Ramos (cell line): ENCODE measurements around the gene NPR1.
"Not testable (repeated sequence)": the region's sequence is repeated elsewhere in the genome, so short reads cannot be mapped to it uniquely, and the experiment has no call there.

Experiments used
- in situ Hi-C: fragments of 300-500 bp; cut with MboI; formaldehyde crosslinking; loops from one replicate; pipeline ENCODE4 v1.14.3; 2022; ENCODE audit warnings: low sequenced_read_pairs; ENCODE audit not compliant: unreplicated experiment

Gene NPR1

GRCh38 chr1:153649137-153649862 lies 29.2 kb upstream of the NPR1 start:
- in situ Hi-C loops: no loop called here

DNA sequence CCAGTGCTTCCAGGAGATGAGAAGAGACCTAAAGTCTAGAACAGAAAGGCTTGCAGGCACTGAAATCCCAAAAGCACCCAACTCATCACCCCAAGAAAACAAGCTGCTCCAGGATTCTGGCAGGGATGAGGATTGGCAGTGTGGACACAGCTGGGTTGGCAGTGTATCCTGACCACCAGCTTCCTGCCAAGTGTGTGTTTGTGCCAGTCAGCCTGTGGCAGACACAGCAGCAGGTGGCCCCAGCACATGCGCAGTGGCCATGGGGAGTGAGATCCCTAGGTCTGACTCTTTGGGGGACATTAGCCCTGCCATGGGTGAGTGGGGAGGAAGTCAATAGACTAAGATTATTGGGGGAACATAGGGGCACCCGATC lies 28.6 kb upstream of the NPR1 start:
- in situ Hi-C loops: no loop called here

- in situ Hi-C loops: no loop called here
These were observed 26.7 kb upstream of the NPR1 start for GRCh38 chr1:153651771-153652170.

- in situ Hi-C loops: no loop called here
These were observed 25.5 kb upstream of the NPR1 start for GRCh38 chr1:153652805-153653500.

- in situ Hi-C loops: no loop called here
These were observed 23.2 kb upstream of the NPR1 start for GRCh38 chr1:153655333-153655732.

DNA sequence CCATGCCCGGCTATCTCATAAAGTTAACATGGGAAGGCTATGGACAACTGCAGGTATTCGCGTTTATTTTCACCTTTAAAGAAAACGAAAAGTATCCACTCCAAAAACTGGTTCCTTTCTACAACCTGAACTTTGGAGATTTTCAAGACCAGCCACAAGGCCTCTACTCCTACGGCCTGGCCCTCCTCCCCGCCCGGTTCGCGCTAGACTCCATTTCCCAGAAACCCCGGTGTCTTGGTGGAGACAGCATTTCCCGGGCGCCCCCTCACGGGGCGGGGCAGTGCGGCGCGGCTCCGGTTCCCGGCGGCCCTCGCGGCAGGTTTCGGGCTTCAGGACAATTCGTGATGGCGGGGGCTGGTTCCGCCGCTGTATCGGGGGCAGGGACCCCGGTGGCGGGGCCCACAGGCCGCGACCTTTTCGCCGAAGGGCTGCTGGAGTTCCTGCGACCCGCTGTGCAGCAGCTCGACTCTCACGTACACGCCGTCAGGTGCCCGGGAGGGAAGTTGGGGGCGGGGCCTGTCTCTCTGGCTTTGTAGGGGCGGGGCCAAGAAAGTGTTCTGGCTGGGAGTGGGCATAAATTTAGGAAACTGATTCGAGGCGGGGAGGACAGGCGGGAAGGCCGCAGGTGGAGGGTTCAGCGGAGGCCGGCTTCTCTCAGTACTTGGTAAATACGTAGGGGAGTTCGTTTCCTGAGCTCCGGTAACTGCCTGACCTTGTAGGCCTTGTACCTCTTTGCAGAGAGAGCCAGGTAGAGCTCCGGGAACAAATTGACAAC lies 19.9 kb upstream of the NPR1 start, which contains the start of gene SNAPIN:
TSS of gene SNAPIN (plus strand) at position 304 of the 775 bp plus-strand sequence. CDS start at position 345, 41 bp downstream.
- in situ Hi-C loops: no loop called here

GRCh38 chr1:153659175-153659534 lies 19.3 kb upstream of the NPR1 start:
- in situ Hi-C loops: no loop called here

DNA sequence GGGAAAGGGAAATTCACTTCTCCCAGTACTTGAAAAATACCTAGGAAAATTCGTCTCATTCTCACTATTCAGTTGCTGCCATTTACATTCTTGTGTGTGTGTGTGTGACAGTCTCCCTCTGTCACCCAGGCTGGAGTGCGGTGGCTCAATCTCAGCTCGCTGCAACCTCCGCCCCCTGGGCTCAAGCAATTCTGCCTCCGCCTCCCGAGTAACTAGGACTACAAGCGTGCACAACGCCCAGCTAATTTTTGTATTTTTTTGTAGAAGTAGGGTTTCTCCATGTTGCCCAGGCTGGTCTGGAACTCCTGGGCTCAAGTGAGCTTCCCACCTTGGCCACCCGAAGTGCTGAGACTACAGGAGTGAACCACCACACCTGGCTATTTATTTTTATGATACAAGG lies 18.8 kb upstream of the NPR1 start:
- in situ Hi-C loops: loop anchor here (10.0 kb wide), 1 partner anchor 615 kb away; the partner anchor contains the start of gene HAX1

GRCh38 chr1:153661111-153661708 lies 17.3 kb upstream of the NPR1 start:
- in situ Hi-C loops: loop anchor here (10.0 kb wide), 1 partner anchor 614 kb away; the partner anchor contains the start of gene HAX1

- in situ Hi-C loops: loop anchor here (10.0 kb wide), 1 partner anchor 613 kb away; the partner anchor contains the start of gene HAX1
These were observed 16.2 kb upstream of the NPR1 start for GRCh38 chr1:153662269-153662668.

GRCh38 chr1:153663211-153663610 lies 15.3 kb upstream of the NPR1 start:
- in situ Hi-C loops: loop anchor here (10.0 kb wide), 1 partner anchor 612 kb away; the partner anchor contains the start of gene HAX1

DNA sequence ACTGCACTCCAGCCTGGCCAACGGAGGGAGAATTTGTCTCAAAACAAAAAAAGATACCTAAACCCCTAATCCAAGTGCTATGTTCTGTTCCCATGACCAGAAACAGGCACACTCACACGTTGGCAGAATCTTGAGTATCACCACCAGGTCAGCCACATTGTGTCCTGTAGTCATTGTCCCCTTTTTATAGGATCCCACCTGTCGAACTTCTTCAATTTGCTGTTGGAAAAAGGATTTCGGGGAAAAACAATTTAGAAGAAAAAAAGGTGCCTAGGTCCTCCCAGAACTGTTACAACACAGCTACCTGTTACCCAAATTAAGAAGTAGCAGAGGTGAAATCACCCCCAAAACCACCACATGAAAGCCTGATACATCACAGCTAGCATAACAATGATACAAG lies 11.0 kb upstream of the NPR1 start:
- in situ Hi-C loops: loop anchor here (10.0 kb wide), 1 partner anchor 607 kb away; the partner anchor contains the start of gene HAX1

DNA sequence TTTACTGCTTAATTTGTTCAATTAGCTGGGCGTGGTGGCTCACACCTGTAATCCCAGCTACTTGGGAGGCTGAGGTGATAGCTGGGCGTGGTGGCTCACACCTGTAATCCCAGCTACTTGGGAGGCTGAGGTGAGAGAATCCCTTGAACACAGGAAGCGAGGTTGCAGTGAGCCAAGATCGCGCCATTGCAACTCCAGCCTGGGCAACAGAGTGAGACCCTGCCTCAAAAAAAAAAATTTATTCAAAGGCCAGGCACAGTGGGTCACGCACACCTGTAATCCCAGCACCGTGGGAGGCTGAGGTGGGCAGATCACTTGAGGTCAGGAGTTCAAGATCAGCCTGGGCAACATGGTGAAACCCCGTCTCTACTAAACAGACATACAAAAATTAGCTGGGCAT lies 9.8 kb upstream of the NPR1 start:
- in situ Hi-C loops: loop anchor here (10.0 kb wide), 1 partner anchor 606 kb away; the partner anchor contains the start of gene HAX1

DNA sequence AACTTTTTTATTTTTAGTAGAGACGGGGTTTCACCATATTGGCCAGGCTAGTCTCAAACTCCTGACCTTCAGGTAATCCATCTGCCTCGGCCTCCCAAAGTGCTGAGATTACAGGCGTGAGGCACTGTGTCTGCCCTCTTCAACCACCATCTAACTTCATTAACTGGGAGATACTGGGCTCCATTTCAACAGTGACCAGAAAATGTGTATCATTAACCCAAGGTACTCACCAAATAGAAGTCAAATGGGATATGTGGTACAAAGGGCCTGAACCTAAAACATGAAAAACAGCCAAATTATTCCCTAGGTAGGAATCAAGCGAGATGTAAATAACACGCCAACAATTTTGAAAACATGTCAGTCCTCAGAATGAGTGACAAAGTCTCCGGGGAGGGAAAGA lies 8.9 kb upstream of the NPR1 start:
- in situ Hi-C loops: loop anchor here (10.0 kb wide), 1 partner anchor 605 kb away; the partner anchor contains the start of gene HAX1

DNA sequence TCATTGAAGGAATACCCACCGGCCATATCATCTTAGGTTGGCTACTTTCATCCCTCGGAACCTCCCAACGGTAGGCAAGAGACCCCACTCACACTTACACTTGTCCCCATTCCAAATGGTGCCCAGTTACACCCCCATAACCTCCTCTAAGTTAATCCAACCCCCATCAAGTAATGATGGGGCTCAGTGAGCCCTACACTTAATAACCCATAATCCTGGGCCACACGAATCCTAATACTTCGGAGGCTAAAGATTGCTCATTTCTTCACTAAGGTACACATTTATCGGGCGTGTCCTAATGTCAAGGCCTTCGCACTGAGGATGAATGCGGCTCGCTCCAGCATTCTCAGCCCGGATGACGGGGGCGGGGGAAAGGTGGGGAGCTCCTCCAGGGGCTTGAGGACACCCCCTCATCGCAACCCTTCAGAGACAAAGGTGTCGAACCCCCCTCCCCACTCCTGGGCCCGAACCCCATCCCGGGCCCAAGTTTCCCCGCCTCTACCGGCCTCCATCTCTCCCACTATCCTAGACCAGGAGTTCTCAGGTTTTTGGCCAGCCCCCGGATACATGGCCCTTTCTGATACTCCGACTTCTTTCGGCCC lies 8.1 kb upstream of the NPR1 start:
- in situ Hi-C loops: no loop called here

- in situ Hi-C loops: no loop called here
These were observed 7.4 kb upstream of the NPR1 start, which contains the start of gene ILF2 for GRCh38 chr1:153670859-153671627. Gene ILF2, minus strand, starts transcription at chr1:153670993. Its CDS starts 71 bp downstream, at chr1:153670922.

- in situ Hi-C loops: not testable (repeated sequence)
These were observed 6.7 kb upstream of the NPR1 start for GRCh38 chr1:153671628-153672353.

- in situ Hi-C loops: no loop called here
These were observed 5.0 kb upstream of the NPR1 start for GRCh38 chr1:153673511-153673910.
